NCI-H187 treated with DMSO at 0.1 percent for 48 hours (cell line): ENCODE measurements around the gene ETV6.

Experiments
- DNase-seq: peaks from one replicate; lab custom pipeline; 2025; lab: John Stamatoyannopoulos, UW

Gene ETV6

GRCh38 chr12:11717519-11717961 lies 68.1 kb downstream of the ETV6 start:
- no peak for DNase-seq

GRCh38 chr12:11718105-11718504 lies 68.6 kb downstream of the ETV6 start:
- no peak for DNase-seq

GRCh38 chr12:11718768-11719253 lies 69.3 kb downstream of the ETV6 start:
- no peak for DNase-seq

GRCh38 chr12:11719678-11720099 lies 70.2 kb downstream of the ETV6 start:
- DNase-seq = no peak

GRCh38 chr12:11722071-11722470 lies 72.6 kb downstream of the ETV6 start:
- DNase-seq = no peak

- DNase-seq = no peak
Observed at GRCh38 chr12:11722578-11723138, 73.2 kb downstream of the ETV6 start.

- peak; percentile 20 for DNase-seq
Observed at GRCh38 chr12:11723993-11724392, 74.5 kb downstream of the ETV6 start.

GRCh38 chr12:11724888-11725311 lies 75.4 kb downstream of the ETV6 start:
- no peak for DNase-seq

- no peak for DNase-seq
Observed at GRCh38 chr12:11725686-11726085, 76.2 kb downstream of the ETV6 start.

- no peak for DNase-seq
Observed at GRCh38 chr12:11726659-11727058, 77.2 kb downstream of the ETV6 start.

- DNase-seq = no peak
Observed at GRCh38 chr12:11727133-11727664, 77.7 kb downstream of the ETV6 start.

- DNase-seq = no peak
Observed at GRCh38 chr12:11728154-11728755, 78.8 kb downstream of the ETV6 start.

GRCh38 chr12:11729008-11729407 lies 79.5 kb downstream of the ETV6 start:
- no peak for DNase-seq

GRCh38 chr12:11729439-11730150 lies 80.1 kb downstream of the ETV6 start:
- no peak for DNase-seq

- DNase-seq = no peak
Observed at GRCh38 chr12:11730299-11731041, 81.0 kb downstream of the ETV6 start.

- no peak for DNase-seq
Observed at GRCh38 chr12:11731042-11731357, 81.5 kb downstream of the ETV6 start.

- DNase-seq = no peak
Observed at GRCh38 chr12:11731455-11731854, 82.0 kb downstream of the ETV6 start.

- DNase-seq = no peak
Observed at GRCh38 chr12:11732023-11732422, 82.5 kb downstream of the ETV6 start.

GRCh38 chr12:11732715-11733114 lies 83.2 kb downstream of the ETV6 start:
- no peak for DNase-seq

- no peak for DNase-seq
Observed at GRCh38 chr12:11734580-11735180, 85.2 kb downstream of the ETV6 start.

- no peak for DNase-seq
Observed at GRCh38 chr12:11738450-11738849, 89.0 kb downstream of the ETV6 start.

- no peak for DNase-seq
Observed at GRCh38 chr12:11739980-11740577, 90.6 kb downstream of the ETV6 start.
